Endothelial cell of umbilical vein (primary cell): ENCODE measurements around the gene NHS. TPM values are rescaled to one million over a fixed set of nuclear protein-coding genes. Genes with fewer than 3 reads are reported as not detected.

Source experiments
- BruUV-seq: library from RNA; stranded (reverse); fragments of 400-500 nt; replicated peaks from 2 replicates; lab custom pipeline; 2021; lab: Mats Ljungman, UMichigan
- CTCF ChIA-PET: fragments of 300-600, 350-600 bp; sonication (Branson Sonifier 250); formaldehyde crosslinking; loops from one replicate; lab custom pipeline; 2021; ENCODE audit warnings: antibody characterized with exemption, inconsistent platforms; lab: Charles Lee
- POLR2A ChIA-PET: fragments of 300-600, 350-600 bp; sonication (Branson Sonifier 250); formaldehyde crosslinking; loops from one replicate; lab custom pipeline; 2021; ENCODE audit warnings: antibody characterized with exemption, inconsistent platforms; lab: Charles Lee
- DNase-seq: peaks from one replicate; pipeline ENCODE4 v3.0.0-alpha.2; 2011; ENCODE audit warnings: low read depth, low spot score
- FAIRE-seq: peaks from 2 replicates; lab custom pipeline; 2011; peaks lifted over from hg19 to GRCh38; lab: Jason Lieb, UNC
- H2AFZ ChIP-seq: 2 replicates; pipeline ENCODE4 v1.6.0; 2012; ENCODE audit warnings: low read depth, low read length, control low read depth, inconsistent platforms
- H3K27ac ChIP-seq: 2 replicates; pipeline ENCODE4 v1.5.1; 2011; ENCODE audit warnings: low read depth, mild to moderate bottlenecking, control low read depth, low read length, moderate library complexity; ENCODE audit not compliant: insufficient read depth
- H3K27me3 ChIP-seq, 2 experiments: 2 replicates each; pipeline versions ENCODE4 v1.6.0 to v1.6.1; 2011; ENCODE audit warnings: low read length in 2 of 2, mixed read lengths in 1 of 2; ENCODE audit not compliant: control insufficient read depth in 2 of 2, insufficient read depth in 2 of 2
- H3K36me3 ChIP-seq, 2 experiments: 2 replicates in 1 of 2; 3 replicates in 1 of 2; pipeline ENCODE4 v1.5.1; 2011; ENCODE audit warnings: low read length in 2 of 2, mild to moderate bottlenecking in 1 of 2, moderate library complexity in 1 of 2; ENCODE audit not compliant: control insufficient read depth in 2 of 2, insufficient read depth in 2 of 2; ENCODE audit errors: extremely low read depth in 1 of 2
- H3K4me1 ChIP-seq: 3 replicates; pipeline ENCODE4 v1.5.1; 2011; ENCODE audit warnings: mild to moderate bottlenecking, low read length; ENCODE audit not compliant: control insufficient read depth, insufficient read depth; ENCODE audit errors: extremely low read depth
- H3K4me2 ChIP-seq: 2 replicates; pipeline ENCODE4 v1.6.1; 2011; ENCODE audit warnings: low read length, control low read depth, mixed read lengths; ENCODE audit not compliant: insufficient read depth
- H3K4me3 ChIP-seq, 3 experiments: fragments of 200-600 bp in 1 of 3; sonication (generic), shearing (Covaris generic) in 1 of 3; replicated peaks in 1 of 3; 2 replicates each; pipeline ENCODE4 v1.5.1; 2011 to 2016; ENCODE audit warnings: control low read depth in 3 of 3, low read length in 3 of 3, mild to moderate bottlenecking in 2 of 3, inconsistent platforms in 1 of 3, low read depth in 1 of 3, moderate library complexity in 1 of 3; ENCODE audit not compliant: insufficient read depth in 1 of 3
- H3K79me2 ChIP-seq: 2 replicates; pipeline ENCODE4 v1.6.0; 2012; ENCODE audit warnings: low read length, inconsistent platforms; ENCODE audit not compliant: control insufficient read depth, insufficient read depth
- H3K9ac ChIP-seq: replicated peaks from 2 replicates; pipeline ENCODE3; 2011; ENCODE audit warnings: low read length, control low read depth; ENCODE audit not compliant: insufficient read depth; ENCODE audit errors: extremely low read depth
- H3K9me1 ChIP-seq: replicated peaks from 3 replicates; pipeline ENCODE4 v1.6.0; 2011; ENCODE audit warnings: mild to moderate bottlenecking, low read length; ENCODE audit not compliant: control insufficient read depth, insufficient read depth; ENCODE audit errors: extremely low read depth
- H3K9me3 ChIP-seq: replicated peaks from 2 replicates; pipeline ENCODE4 v1.5.1; 2012; ENCODE audit warnings: low read length, inconsistent platforms; ENCODE audit not compliant: control insufficient read depth, insufficient read depth
- H4K20me1 ChIP-seq: replicated peaks from 2 replicates; pipeline ENCODE3; 2011; ENCODE audit warnings: mild to moderate bottlenecking, low read length; ENCODE audit not compliant: control insufficient read depth, insufficient read depth; ENCODE audit errors: extremely low read depth
- EZH2 ChIP-seq: IDR thresholded peaks from 2 replicates; pipeline ENCODE4 v1.6.1; 2012; ENCODE audit warnings: borderline replicate concordance, low read depth, mild to moderate bottlenecking, moderate library complexity, low read length, inconsistent platforms; ENCODE audit not compliant: severe bottlenecking
- FOS ChIP-seq: IDR thresholded peaks from 2 replicates; pipeline ENCODE4 v1.6.1; 2011; ENCODE audit warnings: mild to moderate bottlenecking, low read length, moderate library complexity, borderline replicate concordance; ENCODE audit not compliant: insufficient read depth
- GATA2 ChIP-seq: IDR thresholded peaks from 2 replicates; pipeline ENCODE4 v1.7.0; 2011; ENCODE audit warnings: low read depth, mild to moderate bottlenecking, moderate library complexity, mixed read lengths, low read length; ENCODE audit not compliant: insufficient read length, insufficient read depth
- JUN ChIP-seq: IDR thresholded peaks from 2 replicates; pipeline ENCODE4 v1.6.1; 2011; ENCODE audit warnings: borderline replicate concordance, low read depth; ENCODE audit not compliant: insufficient read length, insufficient read depth
- MAX ChIP-seq: IDR thresholded peaks from 2 replicates; pipeline ENCODE4 v1.6.1; 2011; ENCODE audit not compliant: insufficient read depth, insufficient read length
- MYC ChIP-seq: IDR thresholded peaks from one replicate; pipeline ENCODE4 v1.6.1; 2011; ENCODE audit warnings: mild to moderate bottlenecking, low read depth, low read length
- POLR2A ChIP-seq: IDR thresholded peaks from 2 replicates; pipeline ENCODE4 v1.6.1; 2012; ENCODE audit warnings: low read depth, mild to moderate bottlenecking, control low read depth, low read length
- POLR2AphosphoS5 ChIP-seq: IDR thresholded peaks from 2 replicates; pipeline ENCODE4 v1.6.1; 2012; ENCODE audit warnings: low read depth, mild to moderate bottlenecking, control low read depth, low read length, moderate library complexity; ENCODE audit not compliant: insufficient read depth
- dilution Hi-C: fragments of 300-500 bp; cut with MboI; formaldehyde crosslinking; loops from one replicate; pipeline ENCODE4 v1.15.0; 2019; ENCODE audit warnings: low sequenced_read_pairs; ENCODE audit not compliant: extremely low pct_ligation_motif_present
- intact Hi-C: fragments of 100-400 bp; cut with micrococcal nuclease; formaldehyde crosslinking; loops from one replicate; pipeline ENCODE4 v1.10.0; 2022
- polyA plus RNA-seq, 4 experiments: library from polyadenylated mRNA; depleted of rRNA in 3 of 4; stranded (reverse) in 3 of 4; unstranded in 1 of 4; fragments of >200 nt; gene quantifications; 2 replicates each; pipeline versions ENCODE4 v1.2.1 to v1.2.3, GENCODE V29; 2011 to 2012; ENCODE audit warnings: missing spikeins in 1 of 4
- total RNA-seq: library from RNA; stranded (reverse); gene quantifications from 2 replicates; pipeline ENCODE4 v1.2.3, GENCODE V29; 2021
- TF ChIP-seq, protein P1 (sequence below), 2 donors: IDR thresholded peaks; 1 replicate in 1 of 2; 2 replicates in 1 of 2; pipeline ENCODE4 v1.5.1; 2011; ENCODE audit warnings: low read length in 2 of 2, mild to moderate bottlenecking in 2 of 2, moderate library complexity in 2 of 2, control low read depth in 1 of 2, inconsistent platforms in 1 of 2, low read depth in 1 of 2; ENCODE audit not compliant: insufficient read depth in 1 of 2; ENCODE audit errors: extremely low read depth in 1 of 2

NHS gene
- total and polyA plus RNA-seq, 2 donors (not counting 3 experiments of a cell fraction or from before 2014, with no cell fraction given) = 0.07 to 0.46 TPM

- Histone ChIP-seq H3K27me3 (no peaks in the 10 kb centered on the region), H3K9me3 (no peaks in the 10 kb centered on the region), H3K9me1 (no peaks in the 10 kb centered on the region), H3K36me3 (no peaks in the 10 kb centered on the region), H4K20me1 (no peaks in the 10 kb centered on the region), H3K27ac (no peak overlapping the region), H3K79me2 (no peaks in the 10 kb centered on the region), H3K4me3 (no peak overlapping the region), H3K4me2 (no peak overlapping the region), H3K4me1 (no peaks in the 10 kb centered on the region), H2AFZ (no peak overlapping the region), H3K9ac (no peak overlapping the region)
- TF ChIP-seq POLR2AphosphoS5 = no peak
- TF ChIP-seq FOS = no peak
- no peak for TF ChIP-seq GATA2
- TF ChIP-seq, protein P1, sequence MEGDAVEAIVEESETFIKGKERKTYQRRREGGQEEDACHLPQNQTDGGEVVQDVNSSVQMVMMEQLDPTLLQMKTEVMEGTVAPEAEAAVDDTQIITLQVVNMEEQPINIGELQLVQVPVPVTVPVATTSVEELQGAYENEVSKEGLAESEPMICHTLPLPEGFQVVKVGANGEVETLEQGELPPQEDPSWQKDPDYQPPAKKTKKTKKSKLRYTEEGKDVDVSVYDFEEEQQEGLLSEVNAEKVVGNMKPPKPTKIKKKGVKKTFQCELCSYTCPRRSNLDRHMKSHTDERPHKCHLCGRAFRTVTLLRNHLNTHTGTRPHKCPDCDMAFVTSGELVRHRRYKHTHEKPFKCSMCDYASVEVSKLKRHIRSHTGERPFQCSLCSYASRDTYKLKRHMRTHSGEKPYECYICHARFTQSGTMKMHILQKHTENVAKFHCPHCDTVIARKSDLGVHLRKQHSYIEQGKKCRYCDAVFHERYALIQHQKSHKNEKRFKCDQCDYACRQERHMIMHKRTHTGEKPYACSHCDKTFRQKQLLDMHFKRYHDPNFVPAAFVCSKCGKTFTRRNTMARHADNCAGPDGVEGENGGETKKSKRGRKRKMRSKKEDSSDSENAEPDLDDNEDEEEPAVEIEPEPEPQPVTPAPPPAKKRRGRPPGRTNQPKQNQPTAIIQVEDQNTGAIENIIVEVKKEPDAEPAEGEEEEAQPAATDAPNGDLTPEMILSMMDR (IDR thresholded peaks at IDR 0.05; ENCODE audit: extremely low read depth in 1 of 2, insufficient read depth in 1 of 2, low read depth in 1 of 2, low read length in 2 of 2) = no peak
- no peak for TF ChIP-seq MYC
- TF ChIP-seq EZH2 = no peak
- no peak for TF ChIP-seq POLR2A
- TF ChIP-seq JUN = no peak
- no peak for TF ChIP-seq MAX
- intact Hi-C loops (no loop called here), dilution Hi-C loops (no loop called here)
- ChIA-PET POLR2A (no interaction called here), CTCF (no interaction called here)
- no peak for DNase-seq
- no peak for FAIRE-seq
- no TSS peak for BruUV-seq
Observed at GRCh38 chrX:17355976-17356375, 19.0 kb upstream of the NHS start.
